T-helper 22 cell (primary cell): ENCODE measurements around the gene TGFB1.
A peak's percentile ranks its signal among the peaks of the same experiment; 100 is the strongest.
"Not testable (repeated sequence)": the region's sequence is repeated elsewhere in the genome, so short reads cannot be mapped to it uniquely, and the experiment has no call there.

Experiments used
- DNase-seq: peaks from one replicate; pipeline ENCODE4 v3.0.0-alpha.2; 2020; ENCODE audit warnings: low read depth

Gene TGFB1

GRCh38 chr19:41300555-41300954, 53.2 kb downstream of the TGFB1 start:
- DNase-seq: no peak

- peak; percentile 58 for DNase-seq
These were observed 54.0 kb downstream of the TGFB1 start for GRCh38 chr19:41299755-41300089.

DNA sequence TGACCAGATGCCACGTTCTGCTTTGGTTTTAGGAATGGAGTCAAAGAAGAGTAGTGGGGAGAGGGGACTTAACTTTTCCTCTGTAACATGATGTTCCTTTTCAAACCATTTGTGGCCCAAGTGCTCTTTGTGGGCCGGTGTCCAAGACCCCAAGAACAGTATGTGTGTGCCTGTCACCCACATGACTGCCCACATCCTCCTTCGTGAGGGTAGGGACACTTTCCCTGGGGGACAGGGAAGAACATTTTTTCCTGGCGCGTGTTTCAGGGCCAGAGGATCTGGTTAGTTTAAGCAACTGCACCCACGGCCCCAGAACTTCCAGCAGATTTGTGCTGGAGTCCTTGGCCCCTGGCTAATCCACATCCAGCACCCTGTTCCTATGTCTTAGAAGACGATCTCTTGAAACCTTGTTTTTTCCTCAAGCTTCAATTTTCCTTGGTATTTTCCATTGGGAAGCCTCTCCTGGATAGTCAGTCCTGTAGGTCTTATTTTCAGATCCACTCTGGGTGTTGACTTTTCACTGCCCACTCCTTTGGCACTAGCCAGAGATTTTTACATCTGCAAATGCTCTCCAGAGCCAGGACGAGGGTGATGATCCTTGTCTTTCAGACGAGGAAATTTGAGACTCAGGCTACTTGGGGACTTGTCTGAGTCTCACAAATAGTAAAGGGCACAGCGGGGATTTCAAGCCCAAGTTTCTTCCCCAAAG, 54.5 kb downstream of the TGFB1 start:
- DNase-seq: no peak

DNA sequence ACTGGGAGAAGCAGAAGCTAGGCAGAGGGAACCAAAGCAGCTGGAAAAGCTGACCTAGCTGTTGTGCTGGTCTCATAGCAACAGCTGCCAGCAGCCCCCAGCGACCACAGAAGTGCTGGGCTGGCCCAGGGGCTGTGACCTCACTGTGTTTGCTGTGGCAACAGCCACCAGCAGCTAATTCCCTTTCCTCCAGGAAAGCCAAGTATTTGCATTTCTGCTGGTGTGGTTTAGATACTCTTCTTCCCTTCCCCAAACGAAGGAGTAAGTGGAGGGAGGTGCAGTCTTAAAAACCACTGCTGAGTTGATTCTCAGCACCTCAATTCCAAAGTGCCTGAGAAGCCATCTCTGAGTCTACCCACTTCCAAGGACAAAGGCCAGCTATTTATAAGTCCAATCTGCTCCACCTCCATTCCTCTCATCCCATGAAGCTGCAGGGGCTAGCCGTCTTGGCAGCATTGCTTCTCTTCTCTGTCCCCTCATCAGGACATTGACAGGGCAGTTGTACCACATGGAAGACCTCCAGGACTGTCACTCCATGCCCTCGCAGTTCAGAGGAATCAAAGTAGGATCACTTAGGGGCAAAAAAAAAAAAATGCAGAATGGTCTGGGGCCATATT, 55.3 kb downstream of the TGFB1 start:
- DNase-seq: peak; percentile 70

- no peak for DNase-seq
These were observed 55.9 kb downstream of the TGFB1 start for GRCh38 chr19:41297628-41298347.

DNA sequence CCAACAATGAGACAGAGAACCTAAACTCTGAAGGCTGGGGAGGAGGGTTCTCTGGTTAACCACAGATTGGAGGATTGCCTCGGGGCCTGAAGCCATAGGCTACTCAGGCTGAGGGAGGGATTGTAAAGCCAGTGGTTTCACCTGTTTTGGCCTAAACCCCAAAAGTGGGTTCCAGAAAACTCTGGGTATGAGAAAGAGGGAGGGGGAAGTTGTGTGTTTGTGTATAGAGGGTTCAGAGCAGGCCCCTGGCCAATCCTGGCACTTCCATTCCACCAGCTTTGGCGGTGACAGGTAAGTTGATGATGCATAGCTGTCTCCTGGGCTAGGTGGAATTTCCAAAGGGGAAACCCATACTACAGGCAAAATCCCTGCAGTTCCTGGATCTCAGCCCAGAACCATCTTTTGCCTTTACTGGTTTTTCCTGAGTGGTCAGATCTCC, 57.3 kb downstream of the TGFB1 start:
- no peak for DNase-seq

DNA sequence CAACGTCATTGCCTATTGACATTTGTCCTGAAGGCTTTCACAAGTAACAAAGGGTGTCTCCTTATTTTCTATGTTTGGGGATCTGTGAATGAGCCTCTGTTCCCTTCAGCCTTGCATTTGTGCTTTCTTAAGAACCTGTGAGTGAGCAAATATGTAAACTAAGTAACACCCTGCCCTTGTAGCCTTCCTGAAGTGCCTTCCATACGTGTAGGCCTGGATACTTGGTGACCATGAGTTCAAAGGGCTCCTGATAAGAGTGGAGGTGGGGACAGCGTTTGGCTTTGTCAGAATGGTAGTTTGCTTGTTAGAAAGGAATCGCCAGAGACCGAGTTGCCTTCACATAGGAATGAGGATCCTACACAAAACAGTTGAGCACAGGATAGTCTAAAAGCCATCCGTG, 58.2 kb downstream of the TGFB1 start:
- no peak for DNase-seq

DNA sequence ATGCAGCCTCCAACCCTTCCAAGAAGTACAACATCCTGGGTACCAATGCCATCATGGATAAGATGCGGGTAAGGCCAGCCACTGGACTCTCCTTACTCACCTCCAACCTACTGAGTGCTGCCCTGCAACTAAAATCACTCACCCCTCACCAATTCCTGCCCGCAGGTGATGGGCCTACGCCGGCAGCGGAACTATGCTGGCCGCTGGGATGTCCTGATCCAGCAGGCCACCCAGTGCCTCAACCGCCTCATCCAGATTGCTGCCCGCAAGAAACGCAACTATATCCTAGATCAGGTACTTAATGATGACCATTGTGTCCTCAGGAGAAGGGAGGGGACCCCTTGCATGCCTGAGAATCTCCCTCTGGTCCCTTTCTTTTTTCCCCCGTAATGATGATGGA, 59.3 kb downstream of the TGFB1 start:
- no peak for DNase-seq

DNA sequence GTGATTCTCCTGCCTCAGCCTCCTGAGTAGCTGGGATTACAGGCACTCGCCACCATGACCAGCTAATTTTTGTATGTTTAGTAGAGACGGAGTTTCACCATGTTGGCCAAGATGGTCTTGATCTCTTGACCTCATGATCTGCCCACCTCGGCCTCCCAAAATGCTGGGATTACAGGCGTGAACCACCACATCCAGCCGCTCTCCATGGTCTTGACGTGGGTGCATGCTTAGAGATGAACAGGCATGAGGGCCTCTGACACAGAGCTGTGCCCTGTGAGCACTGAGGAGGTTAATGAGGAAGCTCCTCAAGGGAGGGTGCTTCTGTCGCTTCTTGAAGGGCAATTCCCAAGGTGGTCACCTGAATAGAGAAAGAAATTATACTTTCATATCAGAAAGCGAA, 63.9 kb downstream of the TGFB1 start:
- DNase-seq: not testable (repeated sequence)

- no peak for DNase-seq
These were observed 64.8 kb downstream of the TGFB1 start for GRCh38 chr19:41288673-41289530.
